Fibroblast of skin of back (primary cell): ENCODE measurements around the gene CPEB1.
"Not testable (repeated sequence)": the region's sequence is repeated elsewhere in the genome, so short reads cannot be mapped to it uniquely, and the experiment has no call there.

Experiments used
- DNase-seq: peaks from one replicate; pipeline ENCODE4 v3.0.0-alpha.2; 2013

Gene CPEB1

GRCh38 chr15:82544431-82544830, 102.7 kb downstream of the CPEB1 start:
- no peak for DNase-seq

DNA sequence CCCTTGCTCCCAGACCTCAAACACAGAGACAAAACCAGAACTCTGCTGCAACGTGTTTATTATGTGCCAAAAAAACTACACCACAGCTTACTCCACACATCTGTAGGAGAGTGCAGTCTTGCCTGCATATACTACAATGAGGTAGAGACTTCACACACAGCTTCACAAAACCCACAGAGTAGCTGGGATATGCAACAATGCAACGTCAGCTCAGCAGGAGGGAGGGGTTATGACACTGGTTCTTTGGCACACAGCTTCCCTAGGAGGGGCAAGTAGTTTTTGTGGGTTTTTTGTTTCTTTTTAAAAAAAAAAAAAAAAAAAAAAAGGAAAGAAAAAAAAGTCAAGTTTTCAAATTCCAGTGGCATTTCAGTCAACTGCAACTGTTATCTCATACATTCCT, 104.0 kb downstream of the CPEB1 start:
- DNase-seq: peak; percentile 86

DNA sequence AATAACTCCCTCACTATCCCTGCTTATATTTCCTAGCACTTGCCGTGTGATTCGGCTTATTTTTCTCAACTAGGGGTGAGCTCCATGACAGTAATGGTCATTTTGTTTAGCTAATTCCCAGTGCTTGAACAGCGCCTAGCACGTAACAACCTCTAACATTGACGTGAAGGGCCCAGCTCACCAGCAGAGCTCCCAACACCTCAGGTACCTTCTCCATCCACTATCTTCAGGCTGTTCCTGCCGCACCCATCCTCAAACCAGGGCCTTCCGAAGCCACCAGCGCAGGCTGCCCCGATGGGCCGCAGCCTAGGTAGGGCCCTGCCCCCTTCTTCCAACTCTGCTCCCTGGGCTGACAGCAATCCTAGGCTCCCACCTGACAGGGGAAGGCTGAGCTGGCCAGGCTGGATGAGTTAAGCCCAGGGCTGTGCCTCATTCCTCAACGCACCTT, 106.2 kb downstream of the CPEB1 start:
- DNase-seq: no peak

GRCh38 chr15:82540055-82540983, 106.8 kb downstream of the CPEB1 start, which contains the start of gene RPS17:
Gene RPS17 (minus strand): TSS chr15:82540457. CDS start chr15:82540428, 29 bp downstream.
- peak; percentile 95 for DNase-seq

GRCh38 chr15:82539691-82540054, 107.5 kb downstream of the CPEB1 start:
- DNase-seq: no peak

- no peak for DNase-seq
These were observed 108.0 kb downstream of the CPEB1 start for GRCh38 chr15:82538961-82539690.

- no peak for DNase-seq
These were observed 109.7 kb downstream of the CPEB1 start for GRCh38 chr15:82537351-82537908.

GRCh38 chr15:82536409-82537350, 110.5 kb downstream of the CPEB1 start:
- DNase-seq: no peak

DNA sequence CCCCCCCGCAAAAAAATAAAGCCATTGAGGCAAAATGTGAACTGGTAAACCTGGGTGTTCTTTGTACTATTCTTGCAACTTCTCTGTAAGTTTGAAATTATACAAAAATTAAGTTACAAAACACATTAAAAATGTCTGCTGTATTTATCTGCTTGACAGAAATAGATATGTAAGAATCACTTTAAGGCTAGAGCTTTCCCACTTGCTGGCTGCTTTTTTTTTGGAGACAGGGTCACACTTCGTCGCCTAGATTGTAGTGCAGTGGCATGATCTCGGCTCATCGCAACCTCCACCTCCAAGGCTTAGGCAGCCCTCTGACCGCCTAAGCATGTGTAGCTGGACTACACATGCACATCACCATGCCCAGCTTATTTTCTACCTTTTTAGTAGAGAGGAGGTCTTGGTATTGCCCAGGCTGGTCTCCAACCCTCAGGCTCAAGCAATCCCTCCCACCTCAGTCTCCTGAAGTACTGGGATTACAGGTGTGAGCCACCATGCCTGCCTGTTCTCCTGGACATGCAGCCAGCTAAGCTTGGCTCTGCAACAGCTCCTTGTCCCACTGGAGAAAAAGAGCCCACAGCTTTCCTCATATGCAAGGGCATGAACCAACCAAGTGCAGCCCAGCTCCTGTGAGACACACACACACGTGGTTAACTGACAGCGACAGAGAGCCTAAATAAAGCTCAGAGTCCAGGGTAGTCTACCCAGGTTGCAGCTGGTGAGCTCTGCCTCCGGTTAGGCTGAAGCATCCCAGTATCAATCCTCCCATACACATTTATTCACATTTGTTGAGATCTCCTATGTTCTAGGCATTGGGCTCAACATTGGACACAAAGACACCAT, 111.4 kb downstream of the CPEB1 start:
- DNase-seq: no peak

DNA sequence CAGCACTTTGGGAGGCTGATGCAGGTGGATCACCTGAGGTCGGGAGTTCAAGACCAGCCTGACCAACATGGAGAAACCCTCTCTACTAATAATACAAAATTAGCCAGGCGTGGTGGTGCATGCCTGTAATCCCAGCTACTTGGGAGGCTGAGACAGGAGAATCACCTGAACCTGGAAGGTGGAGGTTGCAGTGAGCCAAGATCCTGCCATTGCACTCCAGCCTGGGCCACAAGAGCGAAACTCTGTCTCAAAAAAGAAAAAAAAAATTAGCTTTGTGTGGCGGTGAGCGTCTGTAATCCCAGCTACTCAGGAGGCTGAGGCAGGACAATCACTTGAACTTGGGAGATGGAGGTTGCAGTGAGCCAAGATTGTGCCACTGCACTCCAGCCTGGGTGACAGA, 112.0 kb downstream of the CPEB1 start:
- not testable (repeated sequence) for DNase-seq

DNA sequence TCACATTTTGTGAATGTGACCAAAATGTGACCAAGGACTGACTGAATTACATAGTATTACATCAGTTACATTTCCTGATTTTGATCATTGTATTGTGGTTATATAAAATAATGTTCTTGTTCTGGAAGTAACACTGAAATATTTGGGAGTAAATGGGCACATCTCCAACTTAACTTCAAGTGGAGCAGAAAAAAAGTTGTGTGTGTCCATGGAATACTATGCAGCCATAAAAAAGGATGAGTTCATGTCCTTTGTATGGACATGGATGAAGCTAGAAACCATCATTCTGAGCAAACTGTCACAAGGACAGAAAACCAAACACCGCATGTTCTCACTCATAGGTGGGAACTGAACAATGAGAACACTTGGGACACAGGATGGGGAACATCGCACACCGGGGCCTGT, 112.7 kb downstream of the CPEB1 start:
- DNase-seq: not testable (repeated sequence)

- no peak for DNase-seq
These were observed 113.4 kb downstream of the CPEB1 start for GRCh38 chr15:82533801-82534200.

GRCh38 chr15:82532991-82533481, 114.1 kb downstream of the CPEB1 start:
- no peak for DNase-seq

DNA sequence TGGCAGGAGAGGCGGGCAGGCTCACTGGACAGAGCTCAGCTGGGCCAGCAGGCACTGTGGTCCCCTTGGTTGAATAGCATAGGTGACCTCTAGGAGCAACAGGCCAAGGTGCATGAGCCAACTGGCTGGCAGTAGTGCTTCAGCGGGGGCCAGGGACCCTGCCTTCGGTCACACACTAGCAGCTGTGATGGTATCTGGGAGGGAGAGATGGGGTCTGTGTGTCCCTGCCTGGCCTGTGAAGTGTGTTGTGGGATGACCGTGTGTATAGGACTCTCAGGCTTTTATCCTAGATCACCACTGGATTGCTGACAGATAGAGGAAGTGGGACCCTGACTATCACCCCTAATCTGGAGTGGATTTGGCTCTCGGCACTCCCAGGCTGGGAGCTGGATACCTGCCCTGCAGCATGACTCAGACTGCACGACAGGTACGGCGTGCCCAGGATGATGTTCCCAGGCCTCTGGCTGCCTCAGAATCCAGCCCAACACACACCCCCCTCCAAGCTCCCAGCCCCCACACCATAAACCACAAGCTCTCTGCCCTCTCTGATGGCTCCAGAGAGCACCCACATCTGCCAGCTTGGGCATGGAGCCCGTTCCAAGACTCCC, 114.7 kb downstream of the CPEB1 start:
- no peak for DNase-seq

GRCh38 chr15:82531496-82532382, 115.4 kb downstream of the CPEB1 start:
- DNase-seq: no peak

GRCh38 chr15:82530606-82531379, 116.4 kb downstream of the CPEB1 start:
- peak; percentile 62 for DNase-seq

GRCh38 chr15:82530006-82530405, 117.2 kb downstream of the CPEB1 start:
- DNase-seq: no peak

GRCh38 chr15:82513587-82513986, 133.6 kb downstream of the CPEB1 start:
- not testable (repeated sequence) for DNase-seq

- not testable (repeated sequence) for DNase-seq
These were observed 139.5 kb downstream of the CPEB1 start for GRCh38 chr15:82507693-82508092.
